PFSK-1 (cell line): ENCODE data around the gene SNUPN.

ENCODE experiments used
- FOXP2 ChIP-seq: optimal IDR thresholded peaks from 2 replicates; pipeline ENCODE3; 2011; ENCODE audit warnings: borderline replicate concordance, control low read depth, inconsistent platforms; ENCODE audit not compliant: insufficient read depth; ENCODE audit errors: extremely low read length, extremely low read depth
- POLR2AphosphoS5 ChIP-seq: IDR thresholded peaks from 2 replicates; pipeline ENCODE4 v1.6.1; 2012; ENCODE audit warnings: low read depth, mild to moderate bottlenecking, control low read depth, low read length, moderate library complexity
- REST ChIP-seq, 2 experiments: IDR thresholded peaks; 2 replicates each; pipeline versions ENCODE4 v1.6.1 to v1.8.0; 2011 to 2012; ENCODE audit warnings: low read depth in 2 of 2, low read length in 2 of 2, control low read depth in 1 of 2, inconsistent platforms in 1 of 2, mild to moderate bottlenecking in 1 of 2, moderate library complexity in 1 of 2; ENCODE audit not compliant: insufficient read depth in 1 of 2
- SIN3A ChIP-seq: IDR thresholded peaks from 2 replicates; pipeline ENCODE4 v1.6.1; 2012; ENCODE audit warnings: mild to moderate bottlenecking, low read length, moderate library complexity, borderline replicate concordance; ENCODE audit not compliant: insufficient read depth
- TAF1 ChIP-seq: IDR thresholded peaks from 2 replicates; pipeline ENCODE4 v1.6.1; 2012; ENCODE audit warnings: low read length, control low read depth, borderline replicate concordance; ENCODE audit not compliant: insufficient read depth

- TF ChIP-seq TAF1 (no peak), REST (IDR thresholded peaks at IDR 0.05; ENCODE audit: insufficient read depth in 1 of 2, low read depth in 2 of 2, low read length in 2 of 2) (no peak), SIN3A (no peak), POLR2AphosphoS5 (no peak), FOXP2 (no peak)
Observed at GRCh38 chr15:75620058-75620820, 5.3 kb downstream of the SNUPN start.
